Measurements from ENCODE around the gene TUBB6. TPM values are rescaled to one million over a fixed set of nuclear protein-coding genes. Genes with fewer than 3 reads are reported as not detected.

Gene TUBB6
- polyA plus RNA-seq, 4 donors: 11.9 to 56.4 (median 29.5) TPM

DNA sequence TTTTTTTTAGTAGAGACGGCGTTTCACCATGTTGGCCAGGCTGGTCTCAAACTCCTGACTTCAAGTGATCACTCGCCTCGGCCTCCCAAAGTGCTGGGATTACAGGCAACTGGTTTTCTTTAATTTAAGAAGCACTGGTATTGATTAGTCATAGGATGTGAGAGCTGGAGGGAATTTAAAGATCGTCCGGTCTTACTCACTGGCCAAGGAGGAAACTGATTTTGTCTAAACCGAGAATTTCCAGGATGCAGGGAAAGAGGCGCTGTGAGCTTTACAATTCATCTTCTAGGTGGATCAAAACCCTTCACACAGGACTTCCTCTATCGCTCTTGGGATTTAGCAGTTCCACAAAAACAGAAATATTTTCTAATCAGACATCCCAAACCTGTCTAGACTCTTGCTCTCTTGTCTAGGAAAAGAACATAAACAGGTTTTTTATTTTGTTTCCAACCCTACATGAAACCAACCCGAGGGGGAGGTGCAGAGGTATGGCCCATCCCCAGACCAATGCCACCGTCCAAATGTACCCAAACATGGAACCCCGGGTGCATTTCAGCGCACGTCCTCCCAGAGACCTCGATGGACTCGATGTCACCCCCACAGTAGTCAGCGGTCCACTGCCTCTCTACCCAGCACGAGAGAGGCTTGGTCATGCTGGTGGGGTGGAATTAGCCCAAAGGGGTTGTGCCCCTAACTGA lies 12.5 kb upstream of the TUBB6 start:
- no peak for FAIRE-seq
- no peak for DNase-seq
- no peaks in the 10 kb centered on the region for H3K36me3 ChIP-seq (ENCODE audit: control insufficient read depth in 3 of 3, insufficient read depth in 2 of 3, low read depth in 1 of 3, low read length in 3 of 3)
- H3K4me3 ChIP-seq (ENCODE audit: low read depth in 1 of 3, low read length in 3 of 3): no peak overlapping the region
- no peaks in the 10 kb centered on the region for H3K4me1 ChIP-seq (ENCODE audit: control insufficient read depth in 3 of 3, insufficient read depth in 2 of 3, low read depth in 1 of 3, low read length in 2 of 3)
- H3K9me3 ChIP-seq (ENCODE audit: control insufficient read depth in 2 of 2, insufficient read depth in 1 of 2, low read depth in 1 of 2, low read length in 1 of 2): peaks cover 0 to 3% of the 10 kb centered on the region in 2 donors
- no peak overlapping the region for H3K27ac ChIP-seq (ENCODE audit: low read depth in 1 of 3, low read length in 2 of 3)
- H3K27me3 ChIP-seq (ENCODE audit: control insufficient read depth in 3 of 3, insufficient read depth in 3 of 3, low read length in 3 of 3): peaks cover 0 to 3% (median 0%) of the 10 kb centered on the region in 3 donors
- 88 to 92% (median 88%) methylated on average over 18 of the region's 18 CpGs for WGBS, 3 donors

DNA sequence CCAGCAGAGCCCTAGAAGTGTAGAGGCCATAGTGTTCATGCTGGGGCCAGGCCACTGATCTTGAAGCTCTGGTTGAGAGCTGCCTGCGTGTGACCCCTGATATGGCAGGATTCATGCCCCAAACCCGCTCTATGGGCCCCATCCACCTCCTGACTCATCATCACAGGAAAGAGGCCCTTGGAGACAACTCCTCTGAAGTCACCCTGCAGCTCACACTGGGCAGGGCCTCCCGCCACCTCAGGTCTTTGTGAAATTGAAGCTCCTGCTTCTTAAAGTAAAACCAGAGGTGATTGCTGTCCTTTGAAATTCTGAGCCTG lies 12.0 kb upstream of the TUBB6 start:
- no peak for DNase-seq

DNA sequence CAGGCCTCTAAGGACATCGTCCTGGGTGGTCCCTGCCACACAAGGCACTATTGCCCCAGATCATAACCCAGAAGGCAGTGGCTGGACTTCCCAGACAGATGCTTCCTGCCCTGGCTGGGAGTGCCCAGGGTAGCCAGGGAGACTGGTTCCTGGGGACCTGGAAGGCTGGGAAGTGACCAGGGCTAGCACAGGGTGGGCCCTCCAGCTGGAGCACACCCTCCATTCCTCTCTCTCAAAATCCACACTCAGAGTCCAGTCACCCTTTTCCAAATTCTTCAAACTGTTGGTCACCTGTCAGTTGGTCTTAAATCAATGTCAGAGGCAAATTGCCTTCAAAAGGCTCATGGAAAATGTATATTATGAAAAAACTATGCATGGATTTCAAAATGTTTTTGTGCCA lies 11.6 kb upstream of the TUBB6 start:
- WGBS, 3 donors: 77 to 100% (median 84%) methylated on average over 1 of the region's 1 CpG
- DNase-seq (no peak), FAIRE-seq (no peak)
- Histone ChIP-seq H3K9me3 (ENCODE audit: control insufficient read depth in 2 of 2, insufficient read depth in 1 of 2, low read depth in 1 of 2, low read length in 1 of 2) (peaks cover 0 to 3% of the 10 kb centered on the region in 2 donors), H3K36me3 (ENCODE audit: control insufficient read depth in 3 of 3, insufficient read depth in 2 of 3, low read depth in 1 of 3, low read length in 3 of 3) (no peaks in the 10 kb centered on the region), H3K27me3 (ENCODE audit: control insufficient read depth in 3 of 3, insufficient read depth in 3 of 3, low read length in 3 of 3) (peaks cover 0 to 3% (median 0%) of the 10 kb centered on the region in 3 donors), H3K4me3 (ENCODE audit: low read depth in 1 of 3, low read length in 3 of 3) (no peak overlapping the region), H3K27ac (ENCODE audit: low read depth in 1 of 3, low read length in 2 of 3) (no peak overlapping the region), H3K4me1 (ENCODE audit: control insufficient read depth in 3 of 3, insufficient read depth in 2 of 3, low read depth in 1 of 3, low read length in 2 of 3) (no peaks in the 10 kb centered on the region)

More for the DNA sequence above, 12.0 kb upstream of the TUBB6 start:
- Histone ChIP-seq H3K27ac (ENCODE audit: low read depth in 1 of 3, low read length in 2 of 3) (no peak overlapping the region), H3K36me3 (ENCODE audit: control insufficient read depth in 3 of 3, insufficient read depth in 2 of 3, low read depth in 1 of 3, low read length in 3 of 3) (no peaks in the 10 kb centered on the region), H3K27me3 (ENCODE audit: control insufficient read depth in 3 of 3, insufficient read depth in 3 of 3, low read length in 3 of 3) (peaks cover 0 to 3% (median 0%) of the 10 kb centered on the region in 3 donors), H3K9me3 (ENCODE audit: control insufficient read depth in 2 of 2, insufficient read depth in 1 of 2, low read depth in 1 of 2, low read length in 1 of 2) (peaks cover 0 to 3% of the 10 kb centered on the region in 2 donors), H3K4me1 (ENCODE audit: control insufficient read depth in 3 of 3, insufficient read depth in 2 of 3, low read depth in 1 of 3, low read length in 2 of 3) (no peaks in the 10 kb centered on the region), H3K4me3 (ENCODE audit: low read depth in 1 of 3, low read length in 3 of 3) (no peak overlapping the region)
- WGBS, 3 donors: 81 to 86% (median 85%) methylated on average over 3 of the region's 3 CpGs
- no peak for FAIRE-seq

DNA sequence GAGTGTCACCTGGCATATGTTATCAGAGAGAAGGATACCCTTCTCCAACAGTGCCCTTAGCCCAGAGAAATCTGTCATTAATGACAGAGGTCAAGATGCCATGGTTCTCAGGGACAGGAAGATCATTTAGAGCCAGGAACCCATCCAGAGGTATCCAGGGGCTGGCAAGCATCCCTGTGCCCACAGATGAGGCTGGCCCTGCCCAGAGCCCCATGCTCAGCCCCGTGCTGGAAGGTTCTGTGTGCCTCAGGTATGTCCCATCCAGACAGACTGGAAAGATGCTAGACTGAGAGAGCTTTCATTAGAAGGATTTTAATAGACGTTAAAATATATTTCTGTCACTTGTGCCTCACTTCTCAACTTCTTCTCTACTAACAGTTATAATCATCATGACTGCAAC lies 8.2 kb upstream of the TUBB6 start:
- WGBS, 3 donors: 53 to 79% (median 59%) methylated on average over 2 of the region's 2 CpGs
- DNase-seq: no peak
- H3K9me3 ChIP-seq (ENCODE audit: control insufficient read depth in 2 of 2, insufficient read depth in 1 of 2, low read depth in 1 of 2, low read length in 1 of 2): peaks cover 0 to 3% of the 10 kb centered on the region in 2 donors
- no peak overlapping the region for H3K4me3 ChIP-seq (ENCODE audit: low read depth in 1 of 3, low read length in 3 of 3)
- H3K27ac ChIP-seq (ENCODE audit: low read depth in 1 of 3, low read length in 2 of 3): no peak overlapping the region
- FAIRE-seq: no peak
- H3K4me1 ChIP-seq (ENCODE audit: control insufficient read depth in 3 of 3, insufficient read depth in 2 of 3, low read depth in 1 of 3, low read length in 2 of 3): no peaks in the 10 kb centered on the region
- H3K27me3 ChIP-seq (ENCODE audit: control insufficient read depth in 3 of 3, insufficient read depth in 3 of 3, low read length in 3 of 3): peaks cover 0 to 4% (median 0%) of the 10 kb centered on the region in 3 donors
- no peaks in the 10 kb centered on the region for H3K36me3 ChIP-seq (ENCODE audit: control insufficient read depth in 3 of 3, insufficient read depth in 2 of 3, low read depth in 1 of 3, low read length in 3 of 3)

DNA sequence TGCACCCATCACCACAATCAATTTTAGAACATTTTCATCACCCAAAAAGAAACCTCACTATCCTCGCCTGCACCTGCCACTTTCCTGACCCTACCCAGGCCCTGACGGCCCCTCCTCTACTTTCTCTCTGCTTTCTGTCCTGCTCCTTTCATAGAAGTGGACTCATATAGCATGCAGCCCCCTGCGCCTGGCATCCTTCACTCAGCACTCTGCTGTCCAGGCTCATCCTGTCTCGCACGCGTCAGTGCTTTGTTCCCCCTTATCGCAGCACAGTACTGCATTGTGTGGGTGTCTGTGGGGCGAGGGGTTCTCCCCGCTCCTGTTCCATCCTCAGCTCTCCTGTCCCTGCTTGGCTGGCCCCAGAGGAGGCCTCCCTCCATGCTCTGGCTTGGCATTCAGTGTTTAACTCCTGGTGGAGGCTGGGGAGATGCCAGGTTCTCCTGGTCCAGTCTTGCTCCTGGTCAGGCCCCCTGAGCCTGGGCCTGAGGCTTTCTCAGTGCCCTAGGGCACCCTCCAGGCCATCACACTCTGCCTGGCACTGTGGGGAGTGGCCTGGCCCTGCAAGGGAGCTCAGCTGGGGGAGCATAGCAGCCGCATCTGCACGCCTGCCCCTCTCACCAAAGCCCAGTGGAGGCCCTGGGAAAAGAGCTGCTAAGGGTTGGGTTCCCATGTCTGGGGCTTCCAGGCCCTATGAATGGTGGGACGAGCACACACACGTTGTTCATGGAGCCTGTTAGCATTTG lies 6.6 kb upstream of the TUBB6 start:
- H3K4me1 ChIP-seq (ENCODE audit: control insufficient read depth in 3 of 3, insufficient read depth in 2 of 3, low read depth in 1 of 3, low read length in 2 of 3): peaks cover 0 to 4% (median 0%) of the 10 kb centered on the region in 3 donors
- no peak for FAIRE-seq
- H3K27ac ChIP-seq (ENCODE audit: low read depth in 1 of 3, low read length in 2 of 3): no peak overlapping the region

GRCh38 chr18:12302391-12303147 lies 5.5 kb upstream of the TUBB6 start:
- WGBS, 3 donors: 75 to 81% (median 80%) methylated on average over 14 of the region's 14 CpGs
- no peak for DNase-seq
- Histone ChIP-seq H3K27ac (ENCODE audit: low read depth in 1 of 3, low read length in 2 of 3) (no peak overlapping the region), H3K27me3 (ENCODE audit: control insufficient read depth in 3 of 3, insufficient read depth in 3 of 3, low read length in 3 of 3) (peaks cover 0 to 31% (median 8%) of the 10 kb centered on the region in 3 donors), H3K9me3 (ENCODE audit: control insufficient read depth in 2 of 2, insufficient read depth in 1 of 2, low read depth in 1 of 2, low read length in 1 of 2) (peaks cover 0 to 3% of the 10 kb centered on the region in 2 donors), H3K36me3 (ENCODE audit: control insufficient read depth in 3 of 3, insufficient read depth in 2 of 3, low read depth in 1 of 3, low read length in 3 of 3) (no peaks in the 10 kb centered on the region), H3K4me1 (ENCODE audit: control insufficient read depth in 3 of 3, insufficient read depth in 2 of 3, low read depth in 1 of 3, low read length in 2 of 3) (peaks cover 0 to 4% (median 0%) of the 10 kb centered on the region in 3 donors), H3K4me3 (ENCODE audit: low read depth in 1 of 3, low read length in 3 of 3) (no peak overlapping the region)
- FAIRE-seq: no peak

More for the DNA sequence above, 6.6 kb upstream of the TUBB6 start:
- Histone ChIP-seq H3K27me3 (ENCODE audit: control insufficient read depth in 3 of 3, insufficient read depth in 3 of 3, low read length in 3 of 3) (peaks cover 0 to 20% (median 4%) of the 10 kb centered on the region in 3 donors), H3K36me3 (ENCODE audit: control insufficient read depth in 3 of 3, insufficient read depth in 2 of 3, low read depth in 1 of 3, low read length in 3 of 3) (no peaks in the 10 kb centered on the region), H3K4me3 (ENCODE audit: low read depth in 1 of 3, low read length in 3 of 3) (no peak overlapping the region), H3K9me3 (ENCODE audit: control insufficient read depth in 2 of 2, insufficient read depth in 1 of 2, low read depth in 1 of 2, low read length in 1 of 2) (peaks cover 0 to 3% of the 10 kb centered on the region in 2 donors)
- WGBS, 3 donors: 82 to 86% (median 84%) methylated on average over 13 of the region's 13 CpGs
- DNase-seq: no peak

GRCh38 chr18:12304351-12305210 lies 3.5 kb upstream of the TUBB6 start:
- Histone ChIP-seq H3K27ac (ENCODE audit: low read depth in 1 of 3, low read length in 2 of 3) (no peak overlapping the region), H3K27me3 (ENCODE audit: control insufficient read depth in 3 of 3, insufficient read depth in 3 of 3, low read length in 3 of 3) (peaks cover 0 to 44% (median 8%) of the 10 kb centered on the region in 3 donors), H3K9me3 (ENCODE audit: control insufficient read depth in 2 of 2, insufficient read depth in 1 of 2, low read depth in 1 of 2, low read length in 1 of 2) (no peaks in the 10 kb centered on the region), H3K36me3 (ENCODE audit: control insufficient read depth in 3 of 3, insufficient read depth in 2 of 3, low read depth in 1 of 3, low read length in 3 of 3) (no peaks in the 10 kb centered on the region), H3K4me1 (ENCODE audit: control insufficient read depth in 3 of 3, insufficient read depth in 2 of 3, low read depth in 1 of 3, low read length in 2 of 3) (peaks cover 0 to 4% (median 0%) of the 10 kb centered on the region in 3 donors), H3K4me3 (ENCODE audit: low read depth in 1 of 3, low read length in 3 of 3) (no peak overlapping the region)
- no peak for DNase-seq
- no peak for FAIRE-seq
- WGBS, 3 donors: 45 to 73% (median 53%) methylated on average over 19 of the region's 19 CpGs
